ENCODE results near the gene SCARF2. TPM values are rescaled to one million over a fixed set of nuclear protein-coding genes. Genes with fewer than 3 reads are reported as not detected.
"Not testable (repeated sequence)": the region's sequence is repeated elsewhere in the genome, so short reads cannot be mapped to it uniquely, and the experiment has no call there.

SCARF2 gene
- total and polyA plus RNA-seq, 2 experiments from 2014 or later, result 1.8 to 16.6 TPM

- TF ChIP-seq ZNF462 (CRISPR knock-in tag; IDR thresholded peaks at IDR 0.05) (no peak), NANOG (IDR thresholded peaks at IDR 0.05; ENCODE audit: borderline replicate concordance) (no peak), ETS1 (IDR thresholded peaks at IDR 0.05) (no peak)
Observed at GRCh38 chr22:20392983-20393704, 44.5 kb downstream of the SCARF2 start (continued).

- H3K36me3 ChIP-seq (ENCODE audit: insufficient read depth); H3K4me2 ChIP-seq; H3F3A ChIP-seq (replicated peaks; ENCODE audit: low read depth); ATAC-seq; H3K9me3 Mint-ChIP-seq; H3K36me3 Mint-ChIP-seq (ENCODE audit: low read depth); H3K27me3 Mint-ChIP-seq (ENCODE audit: insufficient read depth, low read depth, poor library complexity); H3K27me3 ChIP-seq (ENCODE audit: insufficient read depth); DNase-seq (ENCODE audit: low spot score); H3K27ac Mint-ChIP-seq; H3K4me3 Mint-ChIP-seq; H3K9me2 ChIP-seq (ENCODE audit: insufficient read depth); H3K4me3 ChIP-seq; H3K27ac ChIP-seq (ENCODE audit: low read depth): not testable (repeated sequence)
- H4K20me1 ChIP-seq (replicated peaks; ENCODE audit: insufficient read depth), result peaks cover 13% of the 10 kb centered on the region; the same call in 1 of the 2 replicates
- H2AFZ ChIP-seq, result peak overlapping the region; percentile 94
- H3K4me1 ChIP-seq (ENCODE audit: insufficient read depth), result peaks cover 19% of the 10 kb centered on the region
- H3K79me2 ChIP-seq (replicated peaks; ENCODE audit: insufficient read depth), result peaks cover 31% of the 10 kb centered on the region
- H3K4me1 Mint-ChIP-seq, result peaks cover 26% of the 10 kb centered on the region
Observed at GRCh38 chr22:20392365-20392881, 45.2 kb downstream of the SCARF2 start.

Data from GM23338 (cell line).